Stimulated activated CD8-positive, alpha-beta memory T cell treated with anti-CD3 and anti-CD28 coated beads, Interleukin-4, amount 100 ng/mL, for 4 hours (primary cell): ENCODE data around the gene TEAD2.
A peak's percentile ranks its signal among the peaks of the same experiment; 100 is the strongest.
"Not testable (repeated sequence)": the region's sequence is repeated elsewhere in the genome, so short reads cannot be mapped to it uniquely, and the experiment has no call there.

Experiments
- DNase-seq, 2 donors: peaks; one replicate each; pipeline ENCODE4 v3.0.0-alpha.2; 2020; ENCODE audit warnings: low read depth in 2 of 2, low spot score in 1 of 2

TEAD2 gene

DNA sequence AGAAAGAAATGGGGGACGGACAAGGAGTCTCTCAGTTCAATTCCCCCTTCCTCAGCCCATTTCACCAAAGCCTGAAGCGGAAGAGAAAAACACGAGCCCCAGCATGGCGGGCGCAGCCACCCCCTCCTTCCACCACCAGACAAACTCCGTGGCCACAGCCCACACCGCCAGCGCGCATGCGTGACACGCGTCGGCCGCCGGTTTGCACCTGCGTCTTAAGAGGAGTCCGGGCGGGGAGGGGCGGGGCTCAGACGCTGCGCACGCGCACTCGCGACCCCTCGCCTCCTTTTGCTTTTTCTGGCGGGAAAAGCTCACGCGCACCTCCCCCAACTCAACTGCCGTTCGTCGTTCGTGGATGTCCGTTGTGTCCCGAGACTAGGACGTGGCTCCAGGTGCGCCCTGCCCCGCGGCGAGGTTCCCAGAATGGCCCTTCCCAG, 25.7 kb upstream of the TEAD2 start, which contains the start of gene KASH5:
Gene KASH5 (plus strand): TSS at position 314 of the 437 bp plus-strand sequence. CDS start 2,635 bp downstream, outside the sequence.
- DNase-seq = peak; percentile 72 to 76

DNA sequence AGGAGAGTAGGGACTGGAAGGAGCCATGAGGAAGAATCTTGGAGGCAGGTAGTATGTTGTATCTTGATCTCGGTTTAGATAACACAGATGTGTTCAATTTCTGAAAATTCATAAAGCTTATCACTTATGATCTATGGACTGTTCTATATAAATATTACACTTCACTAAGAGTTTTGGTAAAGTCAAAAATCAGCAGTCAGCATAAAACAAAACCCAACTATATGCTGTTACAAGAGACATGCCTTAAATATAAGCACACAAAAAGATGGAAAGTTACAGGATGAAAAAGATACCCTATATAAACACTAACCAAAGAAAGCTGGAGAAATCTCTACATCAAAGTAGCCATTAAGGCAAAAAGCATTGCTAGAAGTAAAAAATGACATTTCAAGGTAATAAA, 21.4 kb upstream of the TEAD2 start:
- no peak for DNase-seq

DNA sequence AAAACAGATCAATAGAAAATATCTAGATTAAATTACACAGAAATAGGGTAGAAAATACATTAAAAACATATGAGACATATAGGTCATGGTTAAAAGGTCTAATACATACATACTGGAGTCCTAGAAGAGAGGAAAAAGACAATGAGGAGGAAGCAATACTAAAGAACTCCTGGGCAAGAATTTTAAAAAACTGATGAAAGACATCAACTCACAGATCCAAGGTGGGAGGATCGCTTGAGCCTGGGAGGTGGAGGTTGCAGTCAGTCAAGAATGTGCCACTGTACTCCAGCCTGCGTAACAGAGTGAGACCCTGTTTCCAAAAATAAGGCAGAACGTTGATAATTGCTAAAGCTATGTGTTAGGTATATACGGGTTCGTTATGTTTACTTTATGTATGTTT, 20.4 kb upstream of the TEAD2 start:
- DNase-seq = no peak

DNA sequence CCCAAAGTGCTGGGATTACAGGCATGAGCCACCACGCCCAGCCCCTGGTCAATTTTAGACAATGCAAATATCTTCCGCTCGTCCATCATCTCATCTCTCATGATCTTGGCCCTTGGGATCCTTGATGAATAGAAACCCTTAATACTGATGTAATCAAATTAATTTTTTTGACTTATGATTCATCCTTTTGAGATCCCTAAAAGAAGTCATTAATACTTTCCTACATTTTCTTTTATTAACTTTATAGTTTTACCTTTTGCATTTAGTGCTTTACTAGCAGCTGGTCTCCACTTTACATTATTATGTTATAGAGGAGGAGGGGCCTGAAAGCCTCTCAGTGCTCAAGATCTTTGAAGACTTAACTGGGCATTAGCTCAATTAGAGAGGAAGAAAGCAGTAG, 18.2 kb upstream of the TEAD2 start:
- DNase-seq = no peak

DNA sequence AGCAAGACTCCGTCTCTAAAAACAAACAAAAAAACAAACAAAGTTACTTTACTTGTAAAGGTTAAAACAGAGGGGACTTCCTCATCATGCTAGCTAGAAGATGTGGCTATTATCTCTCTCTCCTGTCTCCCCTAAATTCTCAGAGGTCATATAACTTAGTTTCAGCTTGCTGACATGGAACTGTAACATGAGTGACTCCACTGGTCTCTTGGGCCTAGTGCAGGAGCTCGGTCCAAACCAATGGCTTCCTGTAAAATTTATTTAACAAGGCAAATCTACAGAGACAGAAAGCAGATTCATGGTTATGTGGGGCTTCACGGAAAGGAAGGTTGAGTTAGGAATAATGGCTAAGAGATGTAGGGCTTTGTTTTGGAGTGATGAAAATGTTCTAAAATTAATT, 16.3 kb upstream of the TEAD2 start:
- no peak for DNase-seq

DNA sequence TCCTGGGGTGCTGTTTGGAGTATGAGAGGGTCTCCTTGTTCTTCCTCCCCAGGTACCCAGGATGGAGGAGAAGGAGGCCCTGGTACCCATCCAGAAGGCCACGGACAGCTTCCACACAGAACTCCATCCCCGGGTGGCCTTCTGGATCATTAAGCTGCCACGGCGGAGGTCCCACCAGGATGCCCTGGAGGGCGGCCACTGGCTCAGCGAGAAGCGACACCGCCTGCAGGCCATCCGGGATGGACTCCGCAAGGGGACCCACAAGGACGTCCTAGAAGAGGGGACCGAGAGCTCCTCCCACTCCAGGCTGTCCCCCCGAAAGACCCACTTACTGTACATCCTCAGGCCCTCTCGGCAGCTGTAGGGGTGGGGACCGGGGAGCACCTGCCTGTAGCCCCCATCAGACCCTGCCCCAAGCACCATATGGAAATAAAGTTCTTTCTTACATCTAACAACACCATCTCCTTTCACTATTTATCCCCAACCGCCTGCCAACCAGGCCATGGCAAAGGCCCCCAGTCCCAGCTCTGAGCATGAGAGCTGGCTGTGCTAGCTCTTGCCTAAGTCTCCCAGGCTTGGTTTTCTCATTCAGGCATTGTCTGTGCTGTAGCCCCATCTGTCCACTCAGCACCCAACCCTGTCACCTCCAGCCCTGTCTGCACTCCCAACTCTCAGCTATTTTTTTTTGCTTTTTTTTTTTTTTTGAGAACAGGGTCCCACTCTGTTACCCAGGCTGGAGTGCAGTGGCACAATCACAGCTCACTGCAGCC, 12.6 kb upstream of the TEAD2 start:
- DNase-seq = no peak

DNA sequence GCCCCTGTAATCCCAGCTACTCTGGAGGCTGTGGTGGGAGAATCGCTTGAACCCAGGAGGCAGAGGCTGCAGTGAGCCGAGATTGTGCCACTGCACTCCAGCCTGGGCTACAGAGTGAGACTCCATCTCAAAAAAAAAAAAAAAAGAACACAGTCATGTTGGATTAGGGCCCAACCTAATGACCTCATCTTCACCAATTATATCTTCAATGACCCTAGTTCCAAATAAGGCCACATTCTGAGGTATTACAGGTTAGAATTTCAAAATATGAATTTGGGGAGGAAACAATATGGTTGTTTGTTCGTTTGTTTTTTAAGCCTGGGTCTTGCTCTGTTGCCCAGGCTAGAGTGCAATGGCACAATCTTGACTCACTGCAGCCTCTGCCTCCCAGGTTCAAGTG, 11.0 kb upstream of the TEAD2 start:
- DNase-seq = not testable (repeated sequence)

DNA sequence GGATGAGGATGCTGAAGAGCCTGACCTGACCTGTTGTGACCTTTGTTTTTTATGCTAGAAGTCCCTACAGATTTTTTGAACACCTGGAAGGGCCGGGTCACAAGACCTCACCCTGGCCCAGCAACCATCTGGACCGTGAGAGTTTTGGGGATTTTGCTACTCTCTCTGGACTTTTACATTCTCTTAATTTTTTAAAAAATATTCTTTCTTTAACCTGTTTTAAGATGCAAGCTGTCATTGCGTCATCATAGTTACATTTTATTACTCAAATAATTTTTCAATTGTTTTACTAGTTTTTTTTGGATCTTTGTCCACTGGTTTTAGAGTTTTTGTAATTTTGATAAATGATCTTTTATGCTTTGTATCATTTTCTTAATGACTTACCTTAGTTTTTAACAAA, 9.0 kb upstream of the TEAD2 start:
- no peak for DNase-seq

DNA sequence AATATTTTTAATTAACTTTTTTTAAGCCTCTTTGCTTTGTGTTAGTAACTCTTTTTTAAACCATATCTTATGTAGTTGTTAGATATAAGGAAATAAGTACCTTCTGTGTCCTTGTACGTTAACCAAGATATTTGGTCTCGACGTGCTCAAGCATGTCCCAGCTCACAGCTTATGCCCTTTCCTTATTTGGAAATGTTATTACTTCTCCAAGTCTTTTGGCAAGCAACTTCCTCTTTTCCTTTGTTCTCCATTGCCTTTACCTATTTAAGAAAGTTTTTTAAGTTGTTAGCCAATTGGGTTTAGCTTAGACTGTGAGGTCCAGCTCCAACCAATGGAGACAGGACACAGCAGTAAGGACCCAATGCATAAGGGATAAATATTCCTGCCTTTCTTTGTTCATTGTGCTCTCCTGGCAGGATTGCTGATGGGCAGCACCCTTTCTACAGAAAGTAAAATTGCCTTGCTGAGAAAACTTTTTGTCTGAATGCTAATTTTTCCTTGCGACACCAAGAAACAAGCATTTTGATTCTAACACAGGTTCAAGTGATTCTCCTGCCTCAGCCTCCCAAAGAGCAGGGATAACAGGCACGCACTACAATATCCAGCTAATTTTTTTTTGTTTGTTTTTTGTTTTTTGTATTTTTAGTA, 6.6 kb upstream of the TEAD2 start:
- no peak for DNase-seq

DNA sequence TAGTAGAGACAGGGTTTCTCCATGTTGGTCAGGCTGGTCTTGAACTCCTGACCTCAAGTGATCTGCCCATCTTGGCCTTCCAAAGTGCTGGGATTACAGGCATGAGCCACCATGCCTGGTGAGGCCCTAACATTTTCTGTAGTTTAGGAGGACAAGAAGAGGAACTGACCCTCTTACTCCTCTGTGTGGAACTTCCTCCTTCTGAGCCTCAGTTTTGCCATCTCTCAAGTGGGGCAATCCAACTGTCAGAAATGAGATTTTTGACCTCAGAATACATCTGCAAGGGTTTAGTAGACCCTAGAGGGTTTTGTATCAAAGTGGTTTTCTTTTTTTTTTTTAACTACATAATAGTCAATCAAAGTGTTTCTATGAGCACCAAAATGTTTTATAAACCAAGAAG, 3.9 kb upstream of the TEAD2 start:
- no peak for DNase-seq

DNA sequence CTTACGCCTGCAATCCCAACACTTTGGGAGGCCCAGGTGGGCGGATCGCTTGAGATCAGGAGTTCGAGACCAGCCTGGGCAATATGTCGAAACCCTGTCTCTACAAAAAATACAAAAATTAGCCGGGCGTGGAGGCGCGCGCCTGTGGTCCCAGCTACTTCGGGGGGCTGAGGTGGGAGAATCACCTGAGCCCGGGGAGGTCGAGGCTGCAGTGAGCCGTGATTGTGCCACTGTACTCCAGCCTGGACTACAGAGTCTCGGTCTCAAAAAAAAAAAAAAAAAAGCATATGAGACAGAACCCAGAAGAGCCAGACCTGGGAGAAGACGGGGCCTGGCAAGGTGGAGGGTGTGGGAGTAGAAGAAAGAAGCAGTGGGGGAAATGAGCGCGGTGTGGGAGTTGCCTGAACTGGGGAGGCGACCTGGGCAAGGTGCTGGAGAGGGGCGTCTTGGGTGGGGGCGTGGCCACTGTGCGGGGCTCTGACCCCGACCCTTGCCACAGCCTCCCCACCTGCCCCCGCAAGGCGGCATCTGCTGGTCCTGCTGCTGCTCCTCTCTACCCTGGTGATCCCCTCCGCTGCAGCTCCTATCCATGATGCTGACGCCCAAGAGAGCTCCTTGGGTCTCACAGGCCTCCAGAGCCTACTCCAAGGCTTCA, 2.0 kb upstream of the TEAD2 start:
- no peak for DNase-seq

DNA sequence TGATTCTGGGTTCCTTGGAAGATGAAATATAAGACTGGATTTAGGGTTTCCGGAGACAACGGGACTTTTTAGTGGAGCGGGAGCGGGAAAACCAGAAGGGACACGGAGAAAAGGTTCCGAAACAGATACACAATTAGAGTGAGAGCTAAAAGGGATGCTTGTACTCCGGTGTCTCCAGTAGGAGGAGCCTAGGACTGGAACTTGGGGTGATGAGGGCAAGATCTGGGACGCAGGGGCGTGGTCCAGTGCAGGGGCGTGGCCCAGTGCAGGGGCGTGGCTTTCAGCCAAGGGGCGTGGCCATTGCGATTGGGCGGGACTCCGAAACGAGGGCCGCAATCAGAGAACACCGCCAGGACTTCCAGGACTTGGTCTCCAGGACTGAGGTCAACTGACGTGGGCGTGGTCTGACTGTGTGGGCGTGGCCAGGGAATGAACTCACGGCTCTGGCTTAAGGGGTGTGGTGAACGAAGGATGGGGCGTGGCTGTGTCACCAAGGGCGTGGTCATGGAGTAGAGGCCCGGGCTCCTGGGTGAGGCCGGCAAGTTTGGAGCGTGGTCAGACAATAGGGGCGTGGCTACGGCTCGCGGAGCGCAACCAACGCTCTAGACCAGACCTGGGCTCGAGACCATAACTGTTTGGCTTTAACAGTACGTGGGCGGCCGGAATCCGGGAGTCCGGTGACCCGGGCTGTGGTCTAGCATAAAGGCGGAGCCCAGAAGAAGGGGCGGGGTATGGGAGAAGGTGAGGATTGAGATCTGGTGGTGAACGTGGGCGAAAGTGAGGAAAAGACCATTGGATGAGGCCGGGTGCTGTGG, 1.3 kb upstream of the TEAD2 start, which contains the start of gene DKKL1:
Gene DKKL1 (plus strand): TSS at position 610 of the 815 bp plus-strand sequence. CDS start 122 bp downstream, at position 732.
- DNase-seq = peak; percentile 23 to 28

DNA sequence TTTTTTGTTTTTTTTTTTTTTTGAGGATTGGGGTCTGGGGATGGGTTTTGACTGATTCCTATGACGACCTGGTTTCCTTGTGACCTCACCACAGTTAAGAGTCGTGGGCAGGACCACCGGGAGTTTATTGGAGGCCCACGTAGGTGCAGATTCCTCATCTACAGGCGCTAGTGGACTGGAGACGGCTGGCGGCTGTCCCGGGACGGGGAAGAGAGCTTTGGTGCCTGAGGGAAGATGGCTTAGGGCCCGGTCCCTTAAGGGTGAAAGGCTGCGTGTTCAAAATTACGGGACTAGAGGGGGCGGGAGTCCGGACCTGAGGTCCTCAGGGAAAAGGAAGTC, 682 bp upstream of the TEAD2 start:
- DNase-seq = no peak

DNA sequence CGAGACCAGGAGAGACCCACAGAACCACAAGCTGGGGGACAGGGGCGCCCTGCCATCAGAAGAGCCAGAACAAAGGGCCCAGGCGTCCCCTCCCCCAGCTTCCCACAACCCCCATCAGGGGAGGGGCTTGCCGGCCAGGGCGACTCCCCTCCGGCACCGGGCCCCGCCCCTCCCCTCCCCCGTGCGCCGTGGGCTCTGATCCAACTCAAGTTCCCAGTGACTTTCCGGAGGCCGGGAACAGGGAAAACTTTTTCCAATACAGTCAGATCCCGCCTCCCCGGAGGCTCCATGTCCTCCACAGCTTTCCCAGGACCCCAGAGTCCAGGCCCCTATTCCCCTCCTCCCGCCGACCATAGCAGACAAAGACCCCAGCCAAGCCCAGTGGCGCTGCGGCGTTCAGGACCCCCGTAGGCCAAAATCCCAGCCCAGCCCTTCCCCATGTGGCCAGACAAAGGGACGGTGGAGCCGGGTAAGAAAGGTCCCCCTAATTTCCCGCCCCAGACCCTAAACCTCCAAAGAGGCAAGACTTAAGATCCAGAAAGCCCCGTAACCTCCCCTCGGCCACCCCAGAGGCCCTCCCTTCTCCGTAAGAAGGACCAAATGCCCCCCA, 673 bp downstream of the TEAD2 start:
- DNase-seq = no peak

DNA sequence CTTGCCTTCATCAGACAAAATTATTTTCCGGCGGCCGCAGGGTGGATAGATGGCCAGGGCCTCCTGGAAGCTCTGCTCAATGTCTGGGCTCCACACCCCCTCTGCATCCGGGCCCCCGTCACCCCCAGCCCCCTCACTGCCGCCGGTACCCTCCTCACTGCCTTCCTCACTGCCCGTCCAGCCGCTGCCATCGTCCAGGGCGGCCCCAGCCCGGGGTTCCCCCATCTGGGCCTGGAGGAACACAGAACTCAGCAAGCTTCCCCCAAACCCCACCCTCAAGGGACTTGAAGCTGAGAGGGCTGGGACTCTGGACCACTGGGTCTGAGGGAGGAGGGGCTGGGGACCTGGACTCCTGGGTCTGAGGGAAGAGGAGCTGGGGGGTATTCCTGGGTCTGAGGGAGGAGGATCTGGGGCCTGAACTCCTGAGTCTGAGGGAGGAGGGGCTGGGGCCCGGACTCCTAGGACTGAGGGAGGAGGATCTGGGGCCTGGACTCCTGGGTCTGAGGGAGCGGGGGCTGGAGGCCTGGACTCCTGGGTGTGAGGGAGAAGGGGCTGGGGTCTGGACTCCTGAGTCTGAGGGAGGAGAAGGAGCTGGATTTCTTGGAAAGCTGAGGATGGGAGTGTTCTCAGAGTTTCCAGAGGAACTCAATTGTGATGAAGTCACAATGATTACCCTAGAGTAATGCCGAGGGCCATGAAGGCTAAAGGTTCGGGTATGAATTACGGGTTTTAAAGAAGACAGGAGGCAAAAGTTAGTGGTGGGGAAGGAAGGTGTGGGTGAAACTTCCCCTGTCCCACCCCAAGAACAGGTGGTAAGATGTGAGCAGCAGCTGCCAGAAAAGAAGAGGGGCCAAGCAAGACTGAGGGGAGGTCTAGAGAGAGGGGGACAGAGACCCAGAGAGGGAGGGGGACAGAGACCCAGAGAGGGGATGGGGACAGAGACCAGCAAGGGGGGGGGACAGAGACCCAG, 2.1 kb downstream of the TEAD2 start:
- DNase-seq = no peak

DNA sequence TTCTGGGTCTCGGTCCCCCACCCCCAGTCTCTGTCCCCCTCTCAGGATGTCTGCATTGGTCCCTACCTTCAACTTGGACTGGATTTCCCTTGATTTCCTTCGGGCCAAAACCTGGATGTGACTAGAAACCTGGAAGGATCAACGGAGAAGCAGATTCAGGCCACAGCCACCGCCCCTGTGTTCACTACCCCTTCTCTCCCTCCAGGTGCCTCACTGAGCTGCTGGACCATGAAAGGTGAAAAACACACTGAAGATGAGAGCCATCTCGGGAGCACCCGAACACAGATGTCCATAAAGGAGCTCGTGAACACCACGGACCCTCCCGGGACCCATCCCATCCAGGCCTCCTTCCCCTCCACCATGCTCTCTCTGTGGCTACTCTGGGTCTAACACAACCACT, 5.0 kb downstream of the TEAD2 start:
- no peak for DNase-seq

DNA sequence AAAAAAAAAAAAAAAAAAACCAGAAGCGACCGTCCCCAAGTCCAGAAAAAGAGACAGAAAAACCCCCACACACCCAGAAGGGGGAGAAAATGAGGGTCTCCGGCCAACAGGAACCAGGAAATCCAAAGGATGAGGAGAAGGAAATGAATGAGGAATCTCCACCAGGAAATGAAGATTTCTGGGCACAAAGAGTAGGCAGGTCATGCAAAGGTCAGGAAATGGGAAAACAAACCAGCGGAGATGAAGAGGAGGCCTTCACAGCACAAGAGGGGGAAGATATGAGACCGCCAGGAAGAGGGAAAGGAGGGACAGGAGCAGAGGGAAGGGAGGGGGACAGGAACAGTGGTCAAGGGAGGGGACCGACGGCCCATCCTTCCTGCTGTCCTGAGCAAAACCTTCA, 5.8 kb downstream of the TEAD2 start:
- DNase-seq = no peak

DNA sequence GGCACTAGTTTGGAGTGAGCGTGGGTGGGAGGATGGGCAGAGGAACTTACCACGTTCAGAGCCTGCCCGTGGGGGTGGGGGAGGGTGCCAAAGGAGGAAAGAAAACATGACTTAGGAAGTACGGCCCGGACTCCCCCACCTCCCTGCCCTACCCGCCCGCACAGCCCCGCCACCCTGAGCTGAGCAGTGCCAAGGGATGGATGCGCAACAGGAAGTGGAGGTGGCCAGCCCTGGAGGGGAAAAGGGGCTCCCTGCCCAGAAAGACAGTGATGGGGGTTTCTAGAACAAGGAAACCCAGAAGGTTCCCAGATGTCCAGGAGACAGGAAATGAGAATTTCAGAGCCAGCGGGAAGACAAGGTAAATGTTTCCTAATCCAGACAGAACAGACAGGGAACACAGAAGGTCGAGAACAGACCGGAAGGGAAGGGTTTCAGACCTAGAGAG, 6.3 kb downstream of the TEAD2 start:
- no peak for DNase-seq

DNA sequence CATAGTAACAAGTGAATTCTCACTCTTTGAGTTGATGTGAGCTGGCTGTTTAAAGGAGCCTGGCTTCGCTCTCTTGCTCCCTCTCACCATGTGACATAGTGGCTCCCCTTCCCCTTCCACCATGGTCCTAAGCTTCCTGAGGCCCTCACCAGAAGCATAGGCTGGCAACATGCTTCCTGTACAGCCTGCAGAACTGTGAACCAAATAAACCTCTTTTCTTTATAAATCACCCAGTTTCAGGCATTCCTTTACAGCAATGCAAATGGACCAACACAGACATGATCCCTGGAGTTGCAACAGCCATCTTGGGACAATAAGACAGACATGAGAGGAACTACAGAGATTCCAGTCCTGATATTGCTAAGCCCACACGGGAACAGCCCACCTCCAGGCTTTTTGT, 12.6 kb downstream of the TEAD2 start:
- DNase-seq = no peak
